ENCODE data around the gene KRTAP5-6. TPM values are rescaled to one million over a fixed set of nuclear protein-coding genes. Genes with fewer than 3 reads are reported as not detected.

KRTAP5-6 gene, protein sequence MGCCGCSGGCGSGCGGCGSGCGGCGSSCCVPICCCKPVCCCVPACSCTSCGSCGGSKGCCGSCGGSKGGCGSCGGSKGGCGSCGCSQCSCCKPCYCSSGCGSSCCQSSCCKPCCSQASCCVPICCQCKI
- not detected for total RNA-seq

DNA sequence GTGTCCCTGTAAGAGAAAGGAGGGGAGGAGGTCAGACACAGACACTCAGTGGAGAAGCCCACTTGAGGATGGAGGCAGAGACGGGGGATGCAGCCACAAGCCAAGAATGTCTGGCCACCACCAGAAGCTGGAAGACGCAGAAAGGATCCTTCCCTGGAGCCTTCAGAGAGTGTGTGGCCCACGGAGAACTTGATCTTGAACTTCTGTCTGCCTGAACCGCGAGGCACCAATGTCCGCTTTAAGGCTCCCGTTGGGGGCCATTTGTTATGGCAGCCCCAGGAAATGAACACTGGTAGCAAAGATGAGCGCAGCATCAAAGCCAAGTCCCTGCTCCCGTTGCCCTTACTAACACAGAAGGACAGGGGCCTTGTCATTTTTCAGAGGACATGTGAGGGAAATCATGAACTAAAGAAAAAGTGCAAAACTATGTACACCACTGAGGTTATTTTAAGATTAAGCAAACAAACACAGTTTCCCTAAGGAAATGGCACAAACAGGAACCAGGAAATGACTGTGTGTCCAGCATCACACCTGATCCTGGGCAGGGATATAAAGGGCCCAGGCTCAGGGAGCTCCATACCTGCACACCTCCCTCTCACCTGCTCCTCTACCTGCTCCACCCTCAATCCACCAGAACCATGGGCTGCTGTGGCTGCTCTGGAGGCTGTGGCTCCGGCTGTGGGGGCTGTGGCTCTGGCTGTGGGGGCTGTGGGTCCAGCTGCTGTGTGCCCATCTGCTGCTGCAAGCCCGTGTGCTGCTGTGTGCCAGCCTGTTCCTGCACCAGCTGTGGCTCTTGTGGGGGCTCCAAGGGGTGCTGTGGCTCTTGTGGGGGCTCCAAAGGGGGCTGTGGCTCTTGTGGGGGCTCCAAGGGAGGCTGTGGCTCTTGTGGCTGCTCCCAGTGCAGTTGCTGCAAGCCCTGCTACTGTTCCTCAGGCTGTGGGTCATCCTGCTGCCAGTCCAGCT is at the start of gene KRTAP5-6:
KRTAP5-6 (plus strand) TSS at position 588 of the 963 bp plus-strand sequence; CDS start at position 639, 51 bp downstream.
- no peak for DNase-seq

DNA sequence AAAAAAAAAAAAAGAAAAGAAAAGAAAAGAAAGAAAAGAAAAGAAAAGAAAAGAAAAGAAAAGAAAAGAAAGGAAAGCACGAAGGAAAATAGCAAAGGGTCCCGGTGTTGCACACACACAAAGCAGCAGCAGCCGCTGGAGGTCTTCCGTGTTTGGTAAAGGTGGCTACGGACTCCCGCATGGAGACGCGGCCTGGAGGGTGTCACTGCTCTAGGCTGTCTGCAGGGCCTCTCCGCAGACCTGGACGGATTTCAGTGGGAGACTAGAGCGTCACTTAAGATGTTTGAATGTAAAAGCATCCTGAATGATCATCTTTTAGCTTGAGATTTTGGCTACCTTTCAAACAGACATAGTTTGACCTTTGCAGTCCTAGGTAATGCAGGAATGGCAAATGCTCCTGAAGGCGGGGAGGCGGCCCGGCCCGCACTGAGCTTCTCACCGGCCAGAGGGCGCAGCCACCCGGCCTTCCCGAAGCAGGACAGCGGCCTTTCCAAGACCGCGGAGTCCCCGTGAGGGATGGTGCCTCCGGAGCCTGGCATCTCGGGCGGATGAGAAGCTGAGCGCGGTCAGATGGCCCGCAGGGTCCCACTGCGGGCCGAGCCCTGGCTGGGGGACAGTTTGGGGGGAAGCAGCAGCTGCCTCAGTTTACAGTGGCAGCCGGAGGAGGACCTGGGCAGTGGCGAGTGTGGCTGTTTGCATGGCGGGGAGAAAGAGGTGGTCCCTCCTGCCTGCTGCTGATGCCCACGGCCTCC is 48.9 kb upstream of the KRTAP5-6 start:
- no peak for DNase-seq

DNA sequence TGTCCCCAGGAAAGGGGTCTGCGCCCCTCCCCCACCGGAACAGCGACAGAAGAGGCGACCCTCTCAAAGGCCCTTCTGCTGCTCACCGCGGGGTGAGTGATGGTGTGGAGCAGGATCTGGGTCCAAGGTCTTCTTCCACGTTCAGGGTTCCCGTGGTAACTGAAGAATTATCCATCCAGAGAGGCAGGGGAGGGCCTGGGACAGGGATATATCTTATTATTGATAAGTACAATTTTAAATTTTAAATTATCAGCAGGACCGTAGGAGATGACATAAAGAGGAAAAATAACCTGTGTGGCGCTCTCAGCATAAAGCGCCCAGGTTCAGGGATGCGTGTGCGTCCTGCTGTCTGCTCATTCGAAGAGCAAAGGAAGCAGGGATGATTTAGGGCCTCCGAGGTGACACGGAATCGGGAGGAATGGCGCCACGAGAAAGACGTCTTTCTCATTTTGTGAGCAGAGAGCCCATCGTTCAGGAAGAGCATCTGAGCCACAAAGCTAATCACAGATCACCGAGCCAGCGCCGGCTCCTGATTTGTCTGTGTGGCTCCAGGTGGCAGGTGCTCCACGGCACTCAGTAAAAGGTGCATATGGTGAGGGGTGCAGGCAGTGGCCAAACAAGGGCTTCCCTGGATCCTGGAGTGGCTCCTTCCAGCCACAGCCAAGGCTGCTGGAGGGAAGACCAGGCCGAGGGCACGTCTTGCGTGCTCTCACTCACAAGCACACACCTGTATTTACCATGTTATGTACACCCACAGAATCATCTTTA is 48.2 kb upstream of the KRTAP5-6 start:
- no peak for DNase-seq

DNA sequence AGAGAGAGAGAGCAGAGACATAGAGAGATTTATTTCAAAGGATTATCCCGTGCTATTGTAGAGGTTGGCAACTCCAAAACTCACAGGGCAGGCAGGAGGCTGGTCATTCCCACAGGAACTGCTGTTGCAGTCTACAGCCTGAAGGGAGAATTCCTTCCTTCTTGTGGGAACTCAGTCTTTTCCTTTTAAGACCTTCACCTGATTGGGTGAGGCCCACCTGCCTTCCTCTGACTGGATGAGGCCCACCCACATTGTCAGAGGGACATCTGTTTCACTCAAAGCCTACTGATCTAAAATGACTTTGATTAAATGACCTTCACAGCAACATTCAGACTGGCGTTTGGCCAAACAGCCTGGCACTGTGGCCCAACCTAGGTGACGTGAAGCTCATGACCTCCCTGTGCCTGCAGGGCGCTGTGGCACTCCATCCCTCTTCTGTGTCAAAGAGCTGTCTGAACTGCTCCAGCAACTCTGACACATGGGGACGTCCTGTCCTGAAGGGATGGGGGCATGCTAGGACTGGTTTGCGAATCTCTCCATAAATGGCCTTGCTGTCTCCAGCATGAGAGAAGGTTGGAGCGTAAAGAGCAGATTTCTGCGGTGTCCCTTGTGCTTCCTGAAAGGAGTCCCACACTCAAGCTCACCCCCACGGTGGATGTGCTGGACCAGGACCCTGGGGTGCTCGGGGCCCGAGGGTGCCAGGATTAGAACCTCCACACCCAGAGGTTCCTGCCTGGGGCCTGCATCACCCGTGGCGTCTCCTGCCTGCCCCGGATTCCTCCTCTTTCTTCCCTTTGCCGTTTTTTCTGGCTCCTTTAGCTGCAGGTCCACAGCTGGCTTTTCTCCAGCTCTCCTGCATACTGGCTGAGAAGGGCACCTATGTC is 46.7 kb upstream of the KRTAP5-6 start:
- no peak for DNase-seq

DNA sequence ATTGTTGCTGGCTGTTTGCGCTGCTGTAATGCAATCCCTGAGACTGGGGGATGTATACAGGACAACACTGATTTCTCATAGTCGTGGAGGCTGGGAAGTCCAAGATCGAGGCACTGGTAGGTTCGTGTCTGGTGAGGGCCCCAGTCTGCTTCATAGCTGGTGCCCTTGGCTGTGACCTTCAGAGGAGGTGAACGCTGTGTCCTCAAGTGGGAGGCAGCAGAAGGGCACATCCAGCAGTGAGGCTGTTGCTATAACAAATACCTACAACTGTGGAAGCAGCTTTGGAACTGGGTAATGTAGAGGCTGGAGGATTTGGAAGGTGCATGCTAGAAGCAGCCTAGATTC is 46.1 kb upstream of the KRTAP5-6 start:
- no peak for DNase-seq

DNA sequence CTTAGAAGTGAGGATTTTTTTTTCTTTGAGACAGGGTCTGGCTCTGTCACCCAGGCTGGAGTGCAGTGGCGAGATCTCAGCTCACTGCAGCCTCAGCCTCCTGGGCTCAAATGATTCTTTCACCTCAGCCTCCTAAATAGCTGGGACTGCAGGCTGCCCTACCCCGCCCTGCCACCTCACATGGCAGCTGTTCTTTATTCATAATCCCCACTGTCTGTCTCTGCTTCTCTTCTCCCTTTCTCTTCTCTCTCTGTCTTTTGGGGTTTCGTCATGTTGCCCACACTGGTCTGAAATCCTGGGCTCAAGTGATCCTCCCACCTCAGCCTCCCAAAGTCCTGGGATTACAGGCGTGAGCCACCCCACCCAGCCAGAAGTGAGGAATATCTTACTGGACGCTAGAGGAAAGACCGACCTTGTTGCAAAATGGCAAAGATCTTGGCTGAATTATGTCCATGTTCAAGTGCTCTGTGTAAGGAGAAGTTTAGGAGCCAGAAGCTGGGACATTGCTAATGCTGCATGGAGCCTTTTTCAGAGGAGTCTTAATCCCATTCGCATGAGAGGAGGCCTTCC is 45.5 kb upstream of the KRTAP5-6 start:
- DNase-seq, result no peak

DNA sequence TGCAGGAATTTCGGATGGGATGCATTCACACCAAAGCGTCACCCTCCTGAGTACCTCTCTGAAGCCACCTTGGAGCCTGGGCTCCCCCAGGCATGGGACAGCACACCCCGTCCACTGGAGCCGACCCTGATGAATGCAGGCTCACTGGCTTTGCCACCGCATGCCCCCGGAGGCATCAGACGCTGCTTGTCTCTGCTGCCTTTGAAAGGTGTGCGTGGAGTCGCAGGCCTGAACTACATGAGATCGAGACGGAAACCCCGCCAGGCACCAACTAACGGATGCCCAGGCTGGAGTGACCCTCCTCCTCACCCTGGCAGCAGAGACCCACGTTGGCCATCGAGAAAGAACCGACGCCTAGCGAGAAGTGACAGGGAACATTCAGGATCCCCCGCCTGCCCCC is 45.0 kb upstream of the KRTAP5-6 start:
- DNase-seq, result no peak

DNA sequence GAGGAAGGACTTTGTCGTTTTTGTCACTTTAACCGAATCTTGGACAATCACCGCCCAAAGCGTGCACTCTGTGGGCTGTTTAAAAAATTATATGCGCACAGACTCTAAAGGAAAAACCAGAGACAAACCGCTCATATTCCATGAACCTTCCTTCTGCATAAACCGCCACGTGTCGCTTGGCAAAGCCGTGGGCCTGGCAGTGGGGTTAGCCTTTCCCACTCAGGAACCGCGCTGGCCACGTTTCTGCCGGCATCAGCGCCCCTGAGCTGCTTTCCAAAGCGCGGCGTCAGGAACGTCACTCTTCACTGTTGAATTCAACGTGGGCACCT is 44.6 kb upstream of the KRTAP5-6 start:
- DNase-seq, result no peak

DNA sequence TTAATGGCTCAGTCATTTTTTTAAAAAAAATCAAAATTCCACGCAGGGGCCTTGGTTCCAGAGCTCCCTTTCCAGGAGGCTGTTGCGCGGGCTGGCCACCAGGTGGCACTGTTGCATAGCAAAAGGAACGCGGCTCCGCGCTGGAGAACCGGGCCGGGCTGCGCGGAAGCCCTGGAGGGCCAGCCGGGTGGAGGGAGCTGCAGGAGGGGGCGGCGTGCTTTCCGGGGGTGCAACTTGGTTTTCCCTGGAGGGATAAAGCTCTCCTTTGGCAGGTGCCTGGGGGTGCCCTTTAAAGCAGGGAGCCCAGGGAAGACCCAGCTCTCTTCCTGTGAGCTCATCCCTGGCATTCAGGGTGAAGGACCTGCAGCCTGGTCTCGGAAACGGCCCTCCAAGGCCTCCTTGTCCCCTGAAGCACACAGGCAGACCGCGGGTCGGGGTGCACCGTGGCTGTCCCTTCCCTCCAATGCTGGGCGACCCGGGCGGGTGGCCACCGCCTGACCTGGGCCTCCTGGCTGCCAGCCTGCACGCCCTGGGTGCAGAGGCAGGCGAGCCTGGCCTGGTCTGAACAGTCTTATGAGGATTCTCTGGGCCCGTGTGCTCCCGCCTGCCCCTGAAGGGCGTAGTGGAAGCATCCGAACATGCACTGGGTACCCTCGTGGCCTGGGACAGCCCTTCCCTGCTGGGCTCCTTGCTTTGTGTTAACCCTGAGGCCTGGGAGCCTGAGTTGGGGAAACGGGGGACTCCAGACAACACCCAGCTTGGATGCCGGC is 44.0 kb upstream of the KRTAP5-6 start:
- peak; percentile 59 for DNase-seq

DNA sequence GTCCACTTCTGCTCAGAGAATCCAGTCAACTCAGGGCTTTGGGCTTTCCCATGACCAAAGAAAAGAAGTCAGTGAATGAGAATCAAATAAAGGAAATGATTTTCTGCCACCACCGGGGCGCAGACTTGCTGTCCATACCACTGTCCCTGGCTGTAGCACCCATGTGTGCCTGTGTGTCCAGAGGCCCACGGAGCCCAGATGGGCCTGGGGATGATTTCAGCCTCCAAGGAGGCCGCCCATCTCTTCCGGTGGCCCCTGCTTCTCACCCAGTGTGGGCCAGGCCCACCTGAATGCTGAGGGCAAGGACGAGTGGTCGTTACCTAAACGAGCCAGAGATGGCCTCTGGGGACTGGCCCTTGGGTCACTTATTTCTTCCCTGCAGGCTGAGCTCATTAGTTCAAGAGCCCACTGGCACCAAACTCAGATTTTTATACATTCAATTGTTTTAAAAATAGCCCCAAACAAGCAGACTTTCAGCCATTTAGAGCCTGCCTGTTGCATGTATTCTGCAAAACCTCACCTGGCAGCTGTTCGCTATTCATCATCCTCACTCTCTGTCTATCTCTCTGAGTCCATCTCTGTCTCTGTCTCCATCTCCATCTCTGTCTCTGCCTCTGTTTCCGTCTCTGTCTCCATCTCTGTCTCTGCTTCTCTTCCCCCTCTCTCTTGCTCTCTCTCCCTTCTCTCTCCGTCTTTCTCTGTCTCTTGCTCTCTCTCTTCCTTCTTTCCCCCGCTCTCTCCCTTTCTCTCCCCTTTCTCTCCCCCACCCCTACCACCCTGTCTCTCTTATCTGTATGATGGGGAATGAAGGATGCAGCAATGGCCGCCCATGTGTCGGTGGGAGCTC is 43.2 kb upstream of the KRTAP5-6 start:
- no peak for DNase-seq

DNA sequence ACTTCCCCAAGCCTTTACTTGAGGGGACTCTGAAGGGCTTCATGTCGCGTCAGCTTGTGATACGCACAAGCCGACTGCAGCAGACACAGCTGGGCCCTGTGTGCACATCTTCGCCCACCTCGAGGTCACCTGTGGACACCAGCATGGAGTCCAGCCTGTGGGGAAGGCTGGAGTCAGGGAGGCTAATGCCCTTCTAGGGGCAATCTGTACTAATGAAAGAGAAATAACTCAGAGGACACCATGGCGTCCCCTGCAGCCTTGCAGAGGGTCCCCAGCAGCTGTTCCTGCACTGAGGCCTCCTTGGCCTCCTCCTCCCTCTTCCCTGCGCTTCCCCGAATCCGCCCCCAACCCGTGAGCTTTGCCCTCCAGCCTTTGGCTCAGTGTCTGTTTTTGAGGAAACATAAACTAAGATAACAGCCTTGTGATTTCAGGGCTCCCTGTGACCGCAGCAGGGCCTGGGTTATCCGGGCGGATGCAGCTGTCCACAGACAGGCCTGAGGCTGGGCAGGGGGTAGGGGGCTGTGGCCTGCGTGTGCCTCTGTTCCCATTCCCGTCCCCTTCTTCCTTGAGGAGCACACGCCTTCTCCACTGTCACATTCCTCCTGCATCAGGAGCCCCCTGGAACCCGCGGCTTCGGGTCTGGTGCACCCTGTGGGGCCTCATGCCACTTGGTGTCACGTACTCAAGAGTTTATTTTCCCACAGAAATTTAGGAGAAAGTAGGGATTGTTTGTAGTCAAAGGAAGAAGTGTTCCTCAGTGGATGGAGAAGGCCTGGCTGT is 42.4 kb upstream of the KRTAP5-6 start:
- DNase-seq, result no peak

DNA sequence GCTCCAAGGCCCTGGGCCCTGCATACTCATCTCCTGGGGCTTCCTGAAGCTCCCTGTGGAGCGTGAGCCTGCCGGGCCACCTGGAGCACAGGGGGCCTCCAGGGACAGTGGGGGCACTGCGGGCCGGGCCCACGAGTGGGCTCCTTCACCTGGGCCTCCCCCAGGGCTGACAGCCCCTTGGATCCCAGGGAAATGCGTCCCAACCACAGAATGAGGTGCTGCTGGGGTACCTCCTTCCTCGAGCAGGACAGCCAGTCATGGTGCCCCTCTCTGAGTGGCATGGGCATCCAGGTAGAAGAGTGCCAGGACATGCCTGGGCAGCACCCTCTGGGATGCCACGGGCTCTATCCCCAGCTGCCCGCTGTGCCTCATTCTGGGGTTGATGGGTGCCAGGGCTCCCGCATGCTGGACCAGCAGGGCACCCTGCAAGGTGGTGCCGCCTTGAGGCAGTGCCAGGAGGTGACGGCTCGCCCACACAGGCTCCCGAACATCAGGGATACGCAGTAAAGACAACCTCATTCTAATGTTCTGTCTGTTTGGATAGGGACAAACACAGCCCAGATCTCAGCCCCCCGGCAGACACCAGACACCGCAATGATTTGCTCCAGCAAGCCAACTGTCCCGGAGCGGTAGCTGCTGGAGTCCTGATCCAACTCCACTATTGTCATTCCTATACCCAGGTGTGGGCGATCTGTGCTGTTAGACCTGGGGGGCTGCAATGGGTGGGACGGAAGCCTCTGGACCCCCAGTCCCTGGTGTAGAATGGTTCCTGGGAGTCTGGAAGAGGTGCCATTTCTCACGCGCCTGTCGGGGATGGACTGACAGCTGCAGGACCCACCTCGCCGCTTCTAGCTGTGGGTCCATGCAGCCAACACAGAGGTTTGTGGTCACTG is 41.6 kb upstream of the KRTAP5-6 start:
- DNase-seq, result no peak

DNA sequence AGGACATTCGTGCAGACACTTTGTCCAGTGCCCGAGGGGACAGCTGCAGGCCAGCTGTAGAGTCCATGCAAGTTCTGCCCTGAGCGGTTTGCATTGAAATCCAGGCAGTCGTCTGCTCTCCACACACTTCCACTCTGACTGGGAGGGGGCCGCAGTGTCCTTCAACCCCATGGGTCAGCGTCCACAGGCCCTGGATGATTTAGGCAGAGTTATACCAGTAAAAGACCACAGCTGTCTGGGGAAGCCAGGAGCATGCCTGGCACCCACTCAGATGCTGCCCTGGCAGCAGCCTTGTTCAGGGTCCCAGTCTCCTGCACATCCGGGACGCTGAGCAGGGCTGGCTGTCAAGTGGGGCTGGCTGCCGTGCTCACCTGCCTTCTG is 40.9 kb upstream of the KRTAP5-6 start:
- no peak for DNase-seq

DNA sequence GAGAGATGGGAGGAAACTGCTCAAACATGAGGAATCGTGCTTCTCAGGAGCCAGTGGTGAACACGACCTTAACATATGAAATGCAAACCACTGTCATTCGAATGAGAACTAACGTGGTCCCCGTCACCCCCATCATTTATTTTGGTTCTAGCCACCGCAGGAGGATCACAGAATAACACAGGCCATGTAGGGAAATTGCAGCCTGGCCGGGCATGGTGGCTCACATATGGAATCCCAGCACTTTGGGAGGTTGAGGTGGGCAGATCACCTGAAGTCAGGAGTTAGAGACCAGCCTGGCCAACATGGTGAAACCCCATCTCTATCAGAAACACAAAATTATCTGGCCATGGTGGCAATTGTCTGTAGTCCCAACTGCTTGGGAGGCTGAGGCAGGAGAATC is 40.3 kb upstream of the KRTAP5-6 start:
- no peak for DNase-seq

DNA sequence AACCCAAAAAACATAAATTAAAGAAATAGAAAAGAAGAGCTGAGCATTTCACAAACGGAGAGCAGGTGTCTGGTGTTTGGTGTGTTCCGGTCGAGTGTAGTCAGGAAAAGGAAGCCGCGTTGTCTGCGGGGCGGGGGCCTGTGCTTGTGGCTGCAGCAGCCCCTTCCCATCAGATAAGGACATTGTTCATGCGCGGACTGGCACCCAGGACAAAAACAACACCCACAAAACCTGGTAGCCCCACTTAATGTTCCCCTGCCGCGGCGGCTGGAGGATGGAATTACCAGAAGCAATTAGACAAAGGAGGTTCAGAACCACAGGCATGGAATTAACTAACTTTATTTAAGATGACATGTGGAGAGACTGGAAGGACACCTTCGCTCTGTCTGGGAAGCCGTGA is 37.5 kb upstream of the KRTAP5-6 start:
- no peak for DNase-seq

DNA sequence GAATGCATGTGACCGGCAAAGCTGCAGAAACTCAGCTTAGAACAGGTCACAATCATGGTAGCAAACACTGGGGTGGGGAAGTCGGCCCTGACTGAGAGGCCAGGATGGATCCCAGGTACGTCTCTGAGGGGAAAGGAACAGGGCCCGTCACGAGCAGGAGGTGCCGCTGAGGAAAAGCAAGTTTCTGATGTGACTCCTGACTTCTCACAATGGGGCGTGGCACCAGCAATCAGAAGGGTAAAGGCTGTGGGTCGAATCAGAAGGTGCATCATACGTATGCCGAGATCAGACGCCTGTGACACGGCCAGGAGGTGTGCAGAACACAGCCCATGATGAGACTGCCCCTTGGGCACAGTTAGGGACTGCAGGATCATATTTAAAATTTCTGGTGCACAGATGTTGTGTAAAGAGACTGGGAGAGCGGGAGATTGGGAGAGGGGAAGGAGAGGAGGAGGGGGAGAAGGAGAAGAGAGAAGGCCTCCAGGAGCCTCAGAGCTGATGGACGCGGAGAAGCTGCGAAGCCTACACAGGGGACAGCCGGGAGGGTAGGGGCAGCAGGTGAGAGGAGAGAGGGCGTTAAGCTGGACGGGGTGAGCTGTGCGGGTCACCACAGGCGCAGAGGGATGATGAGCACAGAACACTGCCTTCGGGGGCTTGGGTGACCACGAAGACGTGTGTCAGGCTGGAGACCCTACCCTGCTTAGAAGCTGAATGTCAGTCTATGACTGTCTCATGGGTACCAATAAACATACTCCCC is 36.7 kb upstream of the KRTAP5-6 start:
- no peak for DNase-seq

Measured in occipital lobe (tissue), 2 donors.